ENCODE data around the gene STC2. TPM values are rescaled to one million over a fixed set of nuclear protein-coding genes. Genes with fewer than 3 reads are reported as not detected.

Gene STC2
- total RNA-seq, 1 donor from 2014 or later: 4.9 TPM

GRCh38 chr5:173339286-173339685, 11.1 kb upstream of the STC2 start:
- no peak for DNase-seq
- Histone ChIP-seq H3K27ac (no peak overlapping the region), H3K27me3 (no peaks in the 10 kb centered on the region), H3K36me3 (no peaks in the 10 kb centered on the region), H3K4me3 (no peak overlapping the region), H3K9me3 (no peaks in the 10 kb centered on the region), H3K4me1 (no peaks in the 10 kb centered on the region)
- intact Hi-C loops (cut with DNase I): no loop called here
- TF ChIP-seq, protein P1, sequence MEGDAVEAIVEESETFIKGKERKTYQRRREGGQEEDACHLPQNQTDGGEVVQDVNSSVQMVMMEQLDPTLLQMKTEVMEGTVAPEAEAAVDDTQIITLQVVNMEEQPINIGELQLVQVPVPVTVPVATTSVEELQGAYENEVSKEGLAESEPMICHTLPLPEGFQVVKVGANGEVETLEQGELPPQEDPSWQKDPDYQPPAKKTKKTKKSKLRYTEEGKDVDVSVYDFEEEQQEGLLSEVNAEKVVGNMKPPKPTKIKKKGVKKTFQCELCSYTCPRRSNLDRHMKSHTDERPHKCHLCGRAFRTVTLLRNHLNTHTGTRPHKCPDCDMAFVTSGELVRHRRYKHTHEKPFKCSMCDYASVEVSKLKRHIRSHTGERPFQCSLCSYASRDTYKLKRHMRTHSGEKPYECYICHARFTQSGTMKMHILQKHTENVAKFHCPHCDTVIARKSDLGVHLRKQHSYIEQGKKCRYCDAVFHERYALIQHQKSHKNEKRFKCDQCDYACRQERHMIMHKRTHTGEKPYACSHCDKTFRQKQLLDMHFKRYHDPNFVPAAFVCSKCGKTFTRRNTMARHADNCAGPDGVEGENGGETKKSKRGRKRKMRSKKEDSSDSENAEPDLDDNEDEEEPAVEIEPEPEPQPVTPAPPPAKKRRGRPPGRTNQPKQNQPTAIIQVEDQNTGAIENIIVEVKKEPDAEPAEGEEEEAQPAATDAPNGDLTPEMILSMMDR (IDR thresholded peaks at IDR 0.05): no peak
- no peak for ATAC-seq

DNA sequence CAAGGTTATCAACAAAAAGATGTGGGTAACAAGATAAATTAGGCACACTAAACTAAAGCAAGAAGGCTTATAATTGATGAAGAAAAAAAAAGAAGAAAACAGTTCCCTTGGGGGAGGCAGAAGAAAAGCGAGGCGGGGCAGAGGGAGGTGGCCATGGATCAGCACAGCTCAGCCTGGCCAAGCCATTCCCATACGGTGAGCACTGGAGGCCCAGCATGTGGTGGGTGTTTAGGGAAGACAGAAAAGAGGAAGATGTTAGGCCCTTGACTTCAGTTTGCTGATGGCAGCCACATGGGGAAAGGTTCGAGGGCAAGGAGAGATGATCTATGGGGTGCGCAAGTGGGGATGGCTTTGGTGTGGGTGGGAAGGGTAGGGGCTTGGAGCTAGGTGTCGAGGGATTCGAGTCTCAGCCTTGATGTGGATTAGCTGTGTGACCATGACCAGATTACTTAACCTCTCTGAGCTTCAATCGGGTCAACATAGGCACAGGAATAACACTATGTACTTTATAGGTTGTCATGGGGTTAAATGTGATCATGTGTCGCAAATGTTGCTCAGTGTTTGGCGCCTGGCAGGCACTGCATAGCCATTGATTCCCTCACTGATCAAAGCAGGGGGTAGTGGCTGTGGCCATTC, 10.3 kb upstream of the STC2 start:
- no peak for ATAC-seq
- DNase-seq: no peak
- Histone ChIP-seq H3K4me1 (no peaks in the 10 kb centered on the region), H3K27me3 (no peaks in the 10 kb centered on the region), H3K4me3 (no peak overlapping the region), H3K36me3 (no peaks in the 10 kb centered on the region), H3K9me3 (no peaks in the 10 kb centered on the region), H3K27ac (no peak overlapping the region)
- intact Hi-C loops (cut with DNase I): no loop called here
- TF ChIP-seq, protein P1 (IDR thresholded peaks at IDR 0.05): no peak

- H3K27ac ChIP-seq: no peak overlapping the region
- H3K9me3 ChIP-seq: no peaks in the 10 kb centered on the region
- DNase-seq (no peak), ATAC-seq (no peak)
- TF ChIP-seq, protein P1 (IDR thresholded peaks at IDR 0.05): no peak
- intact Hi-C loops (cut with DNase I): loop anchor here (5.0 kb wide), 1 partner anchor 43 kb away; no protein-coding TSS in a partner anchor
- H3K36me3 ChIP-seq: no peaks in the 10 kb centered on the region
- no peaks in the 10 kb centered on the region for H3K4me1 ChIP-seq
- no peak overlapping the region for H3K4me3 ChIP-seq
- peaks cover 20% of the 10 kb centered on the region for H3K27me3 ChIP-seq
Observed at GRCh38 chr5:173334808-173335207, 6.6 kb upstream of the STC2 start.

DNA sequence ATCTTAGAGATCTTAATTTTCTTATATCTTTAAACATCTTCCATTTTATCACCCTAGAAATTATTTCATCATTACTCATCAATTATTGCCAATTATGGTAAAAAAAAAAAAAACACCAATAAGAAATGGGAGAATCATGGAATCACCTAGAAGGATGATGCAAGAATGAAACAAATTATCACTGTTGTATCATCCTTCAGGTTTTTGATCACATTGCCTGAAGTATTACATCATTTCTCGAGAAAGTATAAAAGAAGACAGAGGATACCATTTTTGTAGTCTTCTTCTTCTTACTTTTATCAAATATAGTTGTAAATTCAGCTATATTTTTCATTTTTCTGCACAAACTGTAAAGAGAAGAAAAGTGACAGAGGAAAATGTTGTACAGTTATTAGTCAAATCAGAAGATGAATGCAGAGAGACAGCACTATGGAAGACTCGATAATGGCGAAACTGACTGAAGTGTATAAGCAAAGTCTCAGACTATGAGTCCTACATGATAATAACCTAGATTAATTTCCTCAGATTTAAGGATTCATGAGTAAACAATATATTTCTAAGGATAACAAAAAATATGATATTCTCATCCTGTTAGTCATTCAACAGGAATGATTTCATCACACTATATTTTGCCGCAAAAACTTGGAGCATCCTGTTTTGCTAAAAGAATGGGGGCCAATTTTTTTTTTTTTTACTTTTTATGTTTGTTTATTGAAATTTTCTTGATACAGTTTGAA, 5.9 kb upstream of the STC2 start:
- Histone ChIP-seq H3K4me3 (no peak overlapping the region), H3K27me3 (peaks cover 27% of the 10 kb centered on the region), H3K4me1 (peaks cover 5% of the 10 kb centered on the region), H3K9me3 (no peaks in the 10 kb centered on the region), H3K36me3 (no peaks in the 10 kb centered on the region), H3K27ac (no peak overlapping the region)
- TF ChIP-seq, protein P1 (IDR thresholded peaks at IDR 0.05): no peak
- ATAC-seq (no peak), DNase-seq (no peak)
- intact Hi-C loops (cut with DNase I): loop anchor here (5.0 kb wide), 1 partner anchor 42 kb away; no protein-coding TSS in a partner anchor

GRCh38 chr5:173331956-173332479, 3.8 kb upstream of the STC2 start:
- Histone ChIP-seq H3K27ac (no peak overlapping the region), H3K27me3 (peaks cover 48% of the 10 kb centered on the region), H3K4me1 (peaks cover 25% of the 10 kb centered on the region), H3K4me3 (no peak overlapping the region), H3K9me3 (no peaks in the 10 kb centered on the region), H3K36me3 (no peaks in the 10 kb centered on the region)
- TF ChIP-seq, protein P1 (IDR thresholded peaks at IDR 0.05): peak; percentile 88
- ATAC-seq (peak; percentile 97), DNase-seq (peak; percentile 89)
- intact Hi-C loops (cut with DNase I): loop anchor here (5.0 kb wide), 1 partner anchor 40 kb away; no protein-coding TSS in a partner anchor
